ENCODE results near the gene TPGS2.

GRCh38 chr18:36756242-36756641 is 72.6 kb downstream of the TPGS2 start:
- TF ChIP-seq EZH2 (IDR thresholded peaks at IDR 0.05), result no peak
- TF ChIP-seq POLR2AphosphoS5 (IDR thresholded peaks at IDR 0.05; ENCODE audit: borderline replicate concordance, low read depth, low read length), result no peak
- no peak for TF ChIP-seq FOXP2 (optimal IDR thresholded peaks at IDR 0.05; ENCODE audit: control extremely low read depth, extremely low read length, insufficient read depth)

Measured in SK-N-MC (cell line).